H9 (cell line): ENCODE data around the gene DLGAP4. TPM values are rescaled to one million over a fixed set of nuclear protein-coding genes. Genes with fewer than 3 reads are reported as not detected.

ENCODE experiments used
- DNase-seq: peaks from one replicate; pipeline ENCODE4 v3.0.0-alpha.2; 2017
- H2AFZ ChIP-seq: one replicate; pipeline ENCODE4 v1.6.1; 2013; ENCODE audit warnings: mild to moderate bottlenecking, low read length, control low read depth, moderate library complexity
- H2AK5ac ChIP-seq: 2 replicates; pipeline ENCODE4 v1.6.1; 2013; ENCODE audit warnings: low read length, control low read depth, mixed read lengths; ENCODE audit not compliant: insufficient read length
- H2BK120ac ChIP-seq: one replicate; pipeline ENCODE4 v1.6.1; 2013; ENCODE audit warnings: low read depth, mild to moderate bottlenecking, low read length, control low read depth, inconsistent platforms; ENCODE audit not compliant: poor library complexity, severe bottlenecking
- H2BK12ac ChIP-seq: 2 replicates; pipeline ENCODE4 v1.6.1; 2013; ENCODE audit warnings: low read length, control low read depth, mixed read lengths, low read depth; ENCODE audit not compliant: insufficient read length
- H2BK15ac ChIP-seq: 2 replicates; pipeline ENCODE4 v1.6.1; 2013; ENCODE audit warnings: low read depth, low read length, control low read depth
- H2BK20ac ChIP-seq: one replicate; pipeline ENCODE4 v1.6.1; 2013; ENCODE audit warnings: low read depth, mild to moderate bottlenecking, low read length, control low read depth, inconsistent platforms; ENCODE audit not compliant: poor library complexity, severe bottlenecking
- H2BK5ac ChIP-seq: 2 replicates; pipeline ENCODE4 v1.6.1; 2013; ENCODE audit warnings: low read length, control low read depth, mixed read lengths; ENCODE audit not compliant: insufficient read length
- H3K14ac ChIP-seq: 2 replicates; pipeline ENCODE4 v1.6.1; 2013; ENCODE audit warnings: low read length, control low read depth; ENCODE audit not compliant: insufficient read depth
- H3K18ac ChIP-seq: 2 replicates; pipeline ENCODE4 v1.6.1; 2013; ENCODE audit warnings: low read depth, mild to moderate bottlenecking, mixed read lengths, low read length, control low read depth; ENCODE audit not compliant: insufficient read length
- H3K23ac ChIP-seq: 2 replicates; pipeline ENCODE4 v1.6.1; 2013; ENCODE audit warnings: low read length, control low read depth, mixed read lengths, low read depth; ENCODE audit not compliant: insufficient read length
- H3K23me2 ChIP-seq: 2 replicates; pipeline ENCODE4 v1.6.1; 2013; ENCODE audit warnings: low read depth, mild to moderate bottlenecking, mixed read lengths, low read length, control low read depth; ENCODE audit not compliant: insufficient read length, poor library complexity, severe bottlenecking
- H3K27ac ChIP-seq: 2 replicates; pipeline ENCODE4 v1.5.1; 2013; ENCODE audit warnings: low read length, control low read depth, mixed read lengths, low read depth; ENCODE audit not compliant: insufficient read length
- H3K27me3 ChIP-seq: 2 replicates; pipeline ENCODE4 v1.6.1; 2013; ENCODE audit warnings: low read length, control low read depth, inconsistent platforms; ENCODE audit not compliant: insufficient read depth
- H3K4ac ChIP-seq: 2 replicates; pipeline ENCODE4 v1.6.1; 2013; ENCODE audit warnings: low read depth, mild to moderate bottlenecking, control low read depth, inconsistent platforms, low read length, moderate library complexity
- H3K4me1 ChIP-seq: 2 replicates; pipeline ENCODE4 v1.6.1; 2013; ENCODE audit warnings: low read length, control low read depth, inconsistent platforms; ENCODE audit not compliant: insufficient read depth
- H3K4me2 ChIP-seq: 2 replicates; pipeline ENCODE4 v1.6.1; 2013; ENCODE audit warnings: low read length, control low read depth, mixed read lengths; ENCODE audit not compliant: insufficient read length, insufficient read depth
- H3K56ac ChIP-seq: 2 replicates; pipeline ENCODE4 v1.6.1; 2013; ENCODE audit warnings: low read depth, mild to moderate bottlenecking, mixed read lengths, low read length, control low read depth; ENCODE audit not compliant: insufficient read length
- H3K79me1 ChIP-seq: 2 replicates; pipeline ENCODE4 v1.6.1; 2013; ENCODE audit warnings: low read depth, mild to moderate bottlenecking, moderate library complexity, low read length, control low read depth, inconsistent platforms; ENCODE audit not compliant: insufficient read depth, poor library complexity, severe bottlenecking
- H3K79me2 ChIP-seq: 2 replicates; pipeline ENCODE4 v1.6.1; 2013; ENCODE audit warnings: low read length, control low read depth, inconsistent platforms; ENCODE audit not compliant: insufficient read depth
- H3K9ac ChIP-seq: 2 replicates; pipeline ENCODE4 v1.6.1; 2013; ENCODE audit warnings: low read length, control low read depth, mixed read lengths; ENCODE audit not compliant: insufficient read length; ENCODE audit errors: extremely low read depth
- H3K9me3 ChIP-seq: one replicate; pipeline ENCODE4 v1.6.1; 2013; ENCODE audit warnings: low read depth, low read length, inconsistent platforms; ENCODE audit not compliant: control insufficient read depth
- H3T11ph ChIP-seq: one replicate; pipeline ENCODE4 v1.6.1; 2013; ENCODE audit warnings: mild to moderate bottlenecking, low read length, control low read depth, inconsistent platforms
- H4K20me1 ChIP-seq: one replicate; pipeline ENCODE4 v1.6.1; 2013; ENCODE audit not compliant: control insufficient read depth, insufficient read length, insufficient read depth
- H4K5ac ChIP-seq: 2 replicates; pipeline ENCODE4 v1.6.1; 2013; ENCODE audit warnings: low read depth, mild to moderate bottlenecking, mixed read lengths, low read length, control low read depth; ENCODE audit not compliant: insufficient read length
- H4K8ac ChIP-seq: replicated peaks from 2 replicates; pipeline ENCODE4 v1.6.1; 2013; ENCODE audit warnings: low read length, control low read depth, mixed read lengths, low read depth; ENCODE audit not compliant: insufficient read length
- H4K91ac ChIP-seq: 2 replicates; pipeline ENCODE4 v1.6.1; 2013; ENCODE audit warnings: low read depth, mild to moderate bottlenecking, moderate library complexity, mixed read lengths, low read length, control low read depth; ENCODE audit not compliant: insufficient read length
- H3K27ac Mint-ChIP-seq, 3 experiments: 2 replicates in 2 of 3; 3 replicates in 1 of 3; pipeline ENCODE4 v1.8.0; 2020 to 2021; ENCODE audit warnings: mixed read lengths in 3 of 3, mild to moderate bottlenecking in 1 of 3, moderate library complexity in 1 of 3
- H3K27me3 Mint-ChIP-seq: 2 replicates; pipeline ENCODE4 v1.8.0; 2021; ENCODE audit warnings: low read depth, mild to moderate bottlenecking, moderate library complexity, mixed read lengths
- H3K36me3 Mint-ChIP-seq, 3 experiments: 2 replicates in 2 of 3; 3 replicates in 1 of 3; pipeline ENCODE4 v1.8.0; 2020 to 2021; ENCODE audit warnings: low read depth in 3 of 3, mixed read lengths in 3 of 3; ENCODE audit not compliant: insufficient read depth in 1 of 3
- H3K4me1 Mint-ChIP-seq, 2 experiments: 2 replicates each; pipeline ENCODE4 v1.8.0; 2020; ENCODE audit warnings: mixed read lengths in 2 of 2
- H3K4me3 Mint-ChIP-seq, 2 experiments: 2 replicates in 1 of 2; 3 replicates in 1 of 2; pipeline ENCODE4 v1.8.0; 2020 to 2021; ENCODE audit warnings: mild to moderate bottlenecking in 2 of 2, mixed read lengths in 2 of 2, moderate library complexity in 1 of 2
- H3K9me3 Mint-ChIP-seq, 2 experiments: 2 replicates in 1 of 2; 3 replicates in 1 of 2; pipeline ENCODE4 v1.8.0; 2020; ENCODE audit warnings: mild to moderate bottlenecking in 2 of 2, mixed read lengths in 2 of 2, moderate library complexity in 1 of 2
- WGBS: extraction: QIAGEN DNeasy Blood & Tissue Kit; methylation state at CpG from one replicate; pipeline ENCODE4 v1.1.7; 2013; ENCODE audit warnings: missing lambda C conversion rate, low lambda C conversion rate, mixed read lengths; ENCODE audit not compliant: insufficient read length; ENCODE audit errors: extremely low coverage; 5-methylcytosine and 5-hydroxymethylcytosine counted together
- total RNA-seq: library from RNA; stranded (reverse); gene quantifications from 2 replicates; pipeline ENCODE4 v1.2.1, GENCODE V29; 2021
- TF ChIP-seq, protein P1 (sequence below): fragments of 200-600 bp; sonication (generic); conservative IDR thresholded peaks from 3 replicates; pipeline ENCODE4 v1.8.0; 2021; ENCODE audit warnings: antibody characterized with exemption, mild to moderate bottlenecking

DLGAP4 gene
- total RNA-seq, 1 experiment from 2014 or later, result 48.0 TPM

DNA sequence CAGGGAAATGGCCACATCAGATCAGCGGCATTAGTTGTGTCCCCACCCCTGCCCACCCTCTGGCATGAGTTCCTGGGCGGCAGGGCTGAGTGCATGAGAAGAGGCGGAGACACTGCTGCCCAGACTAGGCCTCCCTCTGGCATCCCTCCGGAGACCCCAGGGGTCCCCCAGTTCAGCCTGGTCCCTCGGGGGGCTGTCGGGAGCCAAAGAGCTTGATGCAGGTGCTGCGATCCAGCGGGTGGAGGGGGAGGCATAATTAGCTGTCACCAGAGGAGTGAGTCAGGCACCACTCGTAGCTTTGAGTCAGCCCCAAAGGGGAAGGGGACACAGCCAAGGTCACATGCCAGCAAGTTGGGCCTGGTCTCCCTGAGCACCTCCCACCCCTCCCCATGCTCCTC is 34.5 kb downstream of the DLGAP4 start:
- Histone ChIP-seq H4K8ac (no peak overlapping the region), H2BK120ac (no peak overlapping the region), H3K9me3 (no peaks in the 10 kb centered on the region), H2BK12ac (no peak overlapping the region), H4K5ac (no peak overlapping the region), H3K18ac (no peak overlapping the region), H2BK15ac (no peak overlapping the region), H3K79me2 (no peaks in the 10 kb centered on the region), H3K27me3 (no peaks in the 10 kb centered on the region), H4K91ac (no peak overlapping the region), H3K79me1 (no peaks in the 10 kb centered on the region), H3K14ac (no peak overlapping the region), H3K4me1 (no peaks in the 10 kb centered on the region), H2BK20ac (no peak overlapping the region), H2AK5ac (no peak overlapping the region), H3K23ac (no peak overlapping the region), H2AFZ (no peak overlapping the region), H3K4me2 (no peak overlapping the region), H3T11ph (no peak overlapping the region), H2BK5ac (no peak overlapping the region), H3K4ac (no peak overlapping the region), H3K9ac (no peak overlapping the region), H4K20me1 (no peaks in the 10 kb centered on the region), H3K56ac (no peak overlapping the region), H3K27ac (no peak overlapping the region), H3K23me2 (no peaks in the 10 kb centered on the region)
- H3K4me1 Mint-ChIP-seq, result peaks cover 13 to 40% of the 10 kb centered on the region in 2 experiments
- no peak overlapping the region for H3K27ac Mint-ChIP-seq
- H3K4me3 Mint-ChIP-seq, result no peak overlapping the region
- WGBS, result no CpG with 5 or more reads among the region's 9 CpGs
- no peaks in the 10 kb centered on the region for H3K36me3 Mint-ChIP-seq
- no peaks in the 10 kb centered on the region for H3K9me3 Mint-ChIP-seq
- TF ChIP-seq, protein P1, sequence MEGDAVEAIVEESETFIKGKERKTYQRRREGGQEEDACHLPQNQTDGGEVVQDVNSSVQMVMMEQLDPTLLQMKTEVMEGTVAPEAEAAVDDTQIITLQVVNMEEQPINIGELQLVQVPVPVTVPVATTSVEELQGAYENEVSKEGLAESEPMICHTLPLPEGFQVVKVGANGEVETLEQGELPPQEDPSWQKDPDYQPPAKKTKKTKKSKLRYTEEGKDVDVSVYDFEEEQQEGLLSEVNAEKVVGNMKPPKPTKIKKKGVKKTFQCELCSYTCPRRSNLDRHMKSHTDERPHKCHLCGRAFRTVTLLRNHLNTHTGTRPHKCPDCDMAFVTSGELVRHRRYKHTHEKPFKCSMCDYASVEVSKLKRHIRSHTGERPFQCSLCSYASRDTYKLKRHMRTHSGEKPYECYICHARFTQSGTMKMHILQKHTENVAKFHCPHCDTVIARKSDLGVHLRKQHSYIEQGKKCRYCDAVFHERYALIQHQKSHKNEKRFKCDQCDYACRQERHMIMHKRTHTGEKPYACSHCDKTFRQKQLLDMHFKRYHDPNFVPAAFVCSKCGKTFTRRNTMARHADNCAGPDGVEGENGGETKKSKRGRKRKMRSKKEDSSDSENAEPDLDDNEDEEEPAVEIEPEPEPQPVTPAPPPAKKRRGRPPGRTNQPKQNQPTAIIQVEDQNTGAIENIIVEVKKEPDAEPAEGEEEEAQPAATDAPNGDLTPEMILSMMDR, result no peak
- peaks cover 18% of the 10 kb centered on the region for H3K27me3 Mint-ChIP-seq
- no peak for DNase-seq
